GM18508 (cell line): ENCODE data around the gene CIP2A.
"Not testable (repeated sequence)": the region's sequence is repeated elsewhere in the genome, so short reads cannot be mapped to it uniquely, and the experiment has no call there.

Source experiments
- ATAC-seq: cut with Tn5 transposase; IDR thresholded peaks from one replicate; pipeline ENCODE4 v1.9.1; 2021; ENCODE audit warnings: moderate number of reproducible peaks; ENCODE audit not compliant: insufficient read depth, unreplicated experiment

The CIP2A gene

GRCh38 chr3:108589081-108589997, at the start of gene CIP2A, which contains the start of gene DZIP3:
Gene CIP2A (minus strand): TSS chr3:108589438. CDS start chr3:108589375, 63 bp downstream.
Gene DZIP3 (plus strand): TSS chr3:108589722. CDS start chr3:108605407, 15,685 bp downstream.
- ATAC-seq = peak; percentile 78

GRCh38 chr3:108629974-108630373, 40.7 kb upstream of the CIP2A start:
- no peak for ATAC-seq

GRCh38 chr3:108623504-108623903, 34.3 kb upstream of the CIP2A start:
- no peak for ATAC-seq

- ATAC-seq = no peak
Measured at GRCh38 chr3:108620250-108620649, 31.0 kb upstream of the CIP2A start.

GRCh38 chr3:108616090-108616489, 26.9 kb upstream of the CIP2A start:
- ATAC-seq = not testable (repeated sequence)

- ATAC-seq = no peak
Measured at GRCh38 chr3:108610651-108611050, 21.4 kb upstream of the CIP2A start.

- ATAC-seq = no peak
Measured at GRCh38 chr3:108608750-108609149, 19.5 kb upstream of the CIP2A start.

GRCh38 chr3:108605491-108605890, 16.3 kb upstream of the CIP2A start:
- no peak for ATAC-seq

- no peak for ATAC-seq
Measured at GRCh38 chr3:108605028-108605427, 15.8 kb upstream of the CIP2A start.

- ATAC-seq = no peak
Measured at GRCh38 chr3:108603691-108604090, 14.5 kb upstream of the CIP2A start.

GRCh38 chr3:108602935-108603294, 13.7 kb upstream of the CIP2A start:
- no peak for ATAC-seq

GRCh38 chr3:108602249-108602934, 13.2 kb upstream of the CIP2A start:
- no peak for ATAC-seq

GRCh38 chr3:108599677-108600409, 10.6 kb upstream of the CIP2A start:
- no peak for ATAC-seq

GRCh38 chr3:108598375-108598774, 9.1 kb upstream of the CIP2A start:
- ATAC-seq = no peak

- no peak for ATAC-seq
Measured at GRCh38 chr3:108595321-108595720, 6.1 kb upstream of the CIP2A start.

GRCh38 chr3:108590460-108590859, 1.2 kb upstream of the CIP2A start:
- ATAC-seq = no peak

- no peak for ATAC-seq
Measured at GRCh38 chr3:108589998-108590323, 723 bp upstream of the CIP2A start.

GRCh38 chr3:108588601-108589000, 637 bp downstream of the CIP2A start:
- ATAC-seq = no peak

GRCh38 chr3:108578064-108578463, 11.2 kb downstream of the CIP2A start:
- no peak for ATAC-seq

GRCh38 chr3:108569336-108569735, 19.9 kb downstream of the CIP2A start:
- no peak for ATAC-seq

- no peak for ATAC-seq
Measured at GRCh38 chr3:108566599-108566998, 22.6 kb downstream of the CIP2A start.
